Skeletal muscle satellite cell (primary cell): Measurements from ENCODE around the gene FCGR3B.
"Not testable (repeated sequence)": the region's sequence is repeated elsewhere in the genome, so short reads cannot be mapped to it uniquely, and the experiment has no call there.

Source experiments
- H3K27me3 ChIP-seq: 2 replicates; pipeline ENCODE4 v1.7.0; 2013; ENCODE audit warnings: low read length; ENCODE audit not compliant: control insufficient read depth, insufficient read depth
- H3K36me3 ChIP-seq: 2 replicates; pipeline ENCODE4 v1.7.0; 2013; ENCODE audit warnings: mild to moderate bottlenecking, control low read depth, low read length; ENCODE audit not compliant: insufficient read depth
- H3K4me1 ChIP-seq: 2 replicates; pipeline ENCODE4 v1.7.0; 2013; ENCODE audit warnings: low read length; ENCODE audit not compliant: control insufficient read depth, insufficient read depth
- H3K4me2 ChIP-seq: 2 replicates; pipeline ENCODE4 v1.7.0; 2013; ENCODE audit warnings: mild to moderate bottlenecking, low read length
- H3K4me3 ChIP-seq: 2 replicates; pipeline ENCODE4 v1.7.0; 2013; ENCODE audit warnings: low read length
- H3K9ac ChIP-seq: 2 replicates; pipeline ENCODE4 v1.7.0; 2013; ENCODE audit warnings: mild to moderate bottlenecking, low read depth, low read length, moderate library complexity
- H3K9me3 ChIP-seq: replicated peaks from 2 replicates; pipeline ENCODE4 v1.7.0; 2013; ENCODE audit warnings: mild to moderate bottlenecking, control low read depth, low read length

Gene FCGR3B

DNA sequence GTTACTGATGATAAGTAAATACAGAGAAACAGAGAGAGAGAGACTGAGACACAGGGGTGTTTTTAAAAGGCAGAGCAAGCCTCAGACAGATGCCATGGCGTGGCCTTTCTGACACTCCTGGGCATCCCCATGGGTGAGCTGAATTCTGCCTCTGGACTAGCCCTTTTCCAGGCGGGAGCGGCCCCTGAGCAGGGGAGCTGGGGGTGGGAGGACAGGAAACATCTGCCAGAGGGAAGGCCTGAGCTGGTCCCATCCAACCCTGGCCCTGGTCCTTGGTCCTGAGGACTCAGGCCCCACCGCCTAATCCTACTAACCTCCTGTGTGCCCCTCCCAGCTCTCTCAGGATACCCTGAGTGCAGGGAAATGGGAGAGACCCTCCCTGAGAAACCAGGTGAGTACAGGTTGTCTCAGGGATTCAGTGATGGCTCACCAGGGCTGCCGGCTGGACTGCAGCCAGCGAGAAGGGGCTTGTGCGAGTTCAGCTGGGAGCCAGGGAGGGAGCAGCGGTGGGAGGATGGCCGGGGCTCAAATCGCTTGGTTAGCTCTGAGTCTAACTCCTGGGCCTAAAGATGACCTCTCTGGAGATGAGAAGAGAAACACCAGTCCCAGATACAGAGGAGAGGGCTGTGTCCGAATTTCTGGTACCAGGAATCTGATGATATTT, 37.8 kb downstream of the FCGR3B start:
- not testable (repeated sequence) for H3K4me3 ChIP-seq, H3K9me3 ChIP-seq

DNA sequence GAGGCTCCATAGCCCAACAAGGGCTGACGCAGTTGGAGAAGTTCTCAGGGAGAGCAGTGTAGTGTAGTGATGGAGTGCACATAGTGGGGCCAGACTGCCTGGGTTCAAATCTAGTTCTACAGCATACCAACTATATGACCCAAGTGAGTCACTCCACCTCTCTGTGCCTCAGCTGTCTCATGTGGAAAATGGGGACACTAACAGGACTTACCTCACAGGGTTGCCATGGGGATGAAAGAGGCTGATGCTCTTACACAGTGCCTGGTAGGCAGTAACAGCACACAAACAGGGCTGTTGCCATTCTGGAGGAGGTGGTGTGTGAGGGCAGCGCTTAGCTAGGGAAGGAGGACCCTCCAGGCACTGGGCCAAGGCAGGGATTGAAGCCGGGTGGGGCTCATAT, 38.4 kb downstream of the FCGR3B start:
- H3K9ac ChIP-seq, H3K4me1 ChIP-seq, H3K27me3 ChIP-seq, H3K36me3 ChIP-seq, H3K4me2 ChIP-seq, H3K4me3 ChIP-seq, H3K9me3 ChIP-seq: not testable (repeated sequence)

More for the DNA sequence above, 37.8 kb downstream of the FCGR3B start:
- H3K9ac ChIP-seq, H3K4me2 ChIP-seq, H3K4me1 ChIP-seq, H3K36me3 ChIP-seq, H3K27me3 ChIP-seq: not testable (repeated sequence)

DNA sequence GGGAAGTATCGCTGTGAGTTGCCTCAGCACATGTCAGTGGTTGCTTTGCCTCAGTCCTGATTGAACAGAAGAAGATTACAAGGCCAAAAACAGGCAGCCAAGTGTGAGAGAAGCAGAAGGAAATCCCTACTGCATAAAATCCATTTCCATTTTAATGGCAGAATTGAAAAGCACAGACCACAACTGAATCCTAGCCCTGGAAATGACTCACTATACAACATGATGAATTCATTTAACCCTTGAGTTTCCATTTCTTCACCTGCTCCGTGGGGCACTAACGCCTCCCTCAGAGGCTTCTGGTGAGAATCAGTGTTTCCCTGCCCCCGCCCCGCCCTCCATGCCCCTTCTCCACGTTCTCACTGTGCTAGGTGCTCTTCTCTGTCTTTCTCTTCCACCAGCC, 41.1 kb downstream of the FCGR3B start:
- not testable (repeated sequence) for H3K27me3 ChIP-seq, H3K4me3 ChIP-seq, H3K9me3 ChIP-seq, H3K9ac ChIP-seq, H3K4me1 ChIP-seq, H3K36me3 ChIP-seq, H3K4me2 ChIP-seq

DNA sequence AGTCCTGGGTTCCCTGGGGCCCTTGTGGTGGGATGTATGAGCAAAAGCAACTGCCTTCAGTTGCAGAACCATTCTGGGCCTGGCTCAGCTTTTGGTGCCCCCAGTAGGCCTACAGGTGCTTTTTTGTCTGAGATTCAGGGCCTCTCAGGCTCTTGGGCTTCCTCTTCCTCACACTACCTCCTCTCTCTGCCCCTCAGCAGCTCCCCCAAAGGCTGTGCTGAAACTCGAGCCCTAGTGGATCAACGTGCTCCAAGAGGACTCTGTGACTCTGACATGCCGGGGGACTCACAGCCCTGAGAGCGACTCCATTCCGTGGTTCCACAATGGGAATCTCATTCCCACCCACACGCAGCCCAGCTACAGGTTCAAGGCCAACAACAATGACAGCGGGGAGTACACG, 41.6 kb downstream of the FCGR3B start:
- H3K9me3 ChIP-seq, H3K36me3 ChIP-seq, H3K4me3 ChIP-seq, H3K4me1 ChIP-seq, H3K4me2 ChIP-seq, H3K9ac ChIP-seq, H3K27me3 ChIP-seq: not testable (repeated sequence)

DNA sequence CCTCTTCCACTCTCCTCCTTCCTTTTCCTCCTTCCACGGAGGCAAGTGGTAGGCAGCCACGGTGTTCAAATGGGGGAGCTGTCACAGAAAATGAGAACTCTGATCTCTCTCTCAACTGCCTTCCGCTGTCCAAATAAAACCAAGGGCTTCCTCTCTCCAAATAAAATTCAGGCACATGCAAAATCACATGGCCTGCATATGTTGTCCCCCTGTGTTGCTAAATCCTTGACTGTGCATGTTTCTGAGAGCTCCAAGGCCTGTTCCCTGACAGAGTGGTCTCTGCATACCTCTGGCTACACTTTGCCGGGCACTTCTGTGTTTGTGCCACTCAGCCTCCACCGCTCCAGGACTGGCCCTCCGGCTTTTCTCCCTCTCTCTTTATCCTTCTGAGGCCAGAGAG, 42.4 kb downstream of the FCGR3B start:
- not testable (repeated sequence) for H3K9me3 ChIP-seq

DNA sequence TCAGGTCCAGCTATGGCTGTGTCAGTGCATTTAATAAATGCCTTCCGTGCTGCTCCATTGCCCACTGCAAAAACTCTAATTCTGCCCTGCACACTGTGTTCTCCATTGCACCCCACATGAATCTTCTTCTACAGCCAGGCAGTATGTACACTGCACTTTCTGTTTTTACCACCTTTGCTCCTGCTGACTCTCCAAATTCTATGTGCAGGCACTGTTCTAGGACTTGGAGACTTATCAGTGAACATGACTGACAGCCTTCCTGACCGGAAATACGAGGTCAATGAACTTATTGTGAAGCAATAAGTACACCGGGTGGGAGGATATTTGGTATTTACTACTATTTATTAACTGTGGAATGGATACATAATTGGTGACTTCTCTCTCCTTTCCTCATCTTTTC, 48.1 kb downstream of the FCGR3B start:
- H3K4me2 ChIP-seq, H3K9me3 ChIP-seq, H3K36me3 ChIP-seq, H3K4me1 ChIP-seq, H3K27me3 ChIP-seq, H3K9ac ChIP-seq, H3K4me3 ChIP-seq: not testable (repeated sequence)

More for the DNA sequence above, 42.4 kb downstream of the FCGR3B start:
- not testable (repeated sequence) for H3K4me1 ChIP-seq, H3K4me2 ChIP-seq, H3K9ac ChIP-seq, H3K27me3 ChIP-seq, H3K4me3 ChIP-seq, H3K36me3 ChIP-seq

DNA sequence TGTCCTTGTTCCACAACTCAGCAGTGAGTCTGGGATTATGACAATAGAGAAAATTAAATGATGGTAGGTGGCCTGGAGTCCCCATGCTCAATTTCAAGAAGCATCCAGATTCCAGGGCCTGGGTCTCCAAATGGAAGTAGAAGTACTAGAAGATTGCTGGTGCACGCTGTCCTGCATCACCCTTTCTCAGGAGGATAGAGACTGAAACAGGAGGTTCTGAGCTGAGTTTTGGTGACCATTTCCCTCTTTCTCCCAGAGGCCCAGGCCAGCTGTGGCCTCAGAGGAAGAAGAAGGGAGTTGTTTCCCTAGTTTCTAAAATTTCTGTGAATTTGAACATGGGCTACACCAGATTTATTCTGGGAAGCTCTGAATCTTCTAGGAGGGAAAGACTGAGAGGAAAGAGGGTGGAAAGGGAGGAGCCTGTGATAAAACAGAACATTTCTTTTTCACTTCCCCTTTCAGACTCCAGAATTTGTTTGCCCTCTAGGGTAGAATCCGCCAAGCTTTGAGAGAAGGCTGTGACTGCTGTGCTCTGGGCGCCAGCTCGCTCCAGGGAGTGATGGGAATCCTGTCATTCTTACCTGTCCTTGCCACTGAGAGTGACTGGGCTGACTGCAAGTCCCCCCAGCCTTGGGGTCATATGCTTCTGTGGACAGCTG, 50.0 kb downstream of the FCGR3B start:
- H3K27me3 ChIP-seq, H3K9me3 ChIP-seq, H3K4me1 ChIP-seq, H3K4me2 ChIP-seq, H3K36me3 ChIP-seq, H3K9ac ChIP-seq, H3K4me3 ChIP-seq: not testable (repeated sequence)

DNA sequence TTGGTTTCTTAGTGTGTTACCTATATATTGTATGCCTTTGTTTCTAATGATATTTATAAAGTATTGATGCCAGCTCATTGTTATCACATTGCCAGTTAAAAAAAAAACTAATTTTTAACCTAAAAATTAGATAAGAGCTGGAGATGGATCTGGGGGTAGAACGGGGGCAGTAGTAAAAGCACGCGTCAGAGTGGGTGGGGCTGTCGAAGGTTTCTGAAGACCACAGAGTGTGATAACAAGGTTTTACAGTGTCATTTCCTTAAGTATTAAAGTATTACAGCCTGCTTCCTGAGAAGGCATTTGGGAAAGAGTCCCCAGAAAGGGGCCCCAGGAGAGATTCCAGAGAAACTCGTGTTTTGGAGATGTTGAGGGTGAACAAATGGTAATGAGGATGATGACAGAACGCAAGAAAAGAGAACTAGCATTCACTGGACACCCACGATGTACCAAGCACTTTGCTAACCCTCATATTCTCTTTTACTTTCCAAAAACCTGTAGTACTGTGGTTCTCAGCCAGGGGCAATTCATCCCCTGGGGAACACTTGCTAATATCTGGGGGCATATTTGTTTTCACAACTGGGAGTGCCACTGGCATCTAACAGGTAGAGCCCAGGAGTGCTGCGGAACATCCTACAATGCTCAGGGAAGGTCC, 51.0 kb downstream of the FCGR3B start:
- not testable (repeated sequence) for H3K4me2 ChIP-seq, H3K27me3 ChIP-seq, H3K4me1 ChIP-seq, H3K9ac ChIP-seq, H3K4me3 ChIP-seq, H3K9me3 ChIP-seq, H3K36me3 ChIP-seq

DNA sequence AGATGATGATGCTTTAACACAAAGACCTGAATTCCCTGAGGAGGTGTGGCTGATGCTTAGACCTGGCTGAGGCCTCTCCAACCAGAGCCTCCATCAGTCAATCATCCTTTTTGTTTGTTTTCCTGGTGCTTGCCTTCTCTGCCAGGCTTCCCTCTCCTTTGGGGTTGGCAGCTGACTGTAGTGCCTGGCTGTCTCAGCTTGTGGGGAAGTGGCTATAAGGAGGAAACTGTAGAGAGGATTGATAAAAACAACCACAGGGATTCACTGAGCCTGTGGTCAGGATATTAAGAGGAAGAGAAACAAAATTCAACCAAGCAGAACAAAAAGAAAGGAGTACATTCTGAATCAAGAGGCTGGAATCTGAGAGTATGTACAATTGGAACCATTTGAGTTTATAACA, 54.3 kb downstream of the FCGR3B start:
- H3K27me3 ChIP-seq, H3K9me3 ChIP-seq, H3K4me2 ChIP-seq, H3K4me3 ChIP-seq, H3K4me1 ChIP-seq, H3K9ac ChIP-seq, H3K36me3 ChIP-seq: not testable (repeated sequence)
